Thyroid gland (tissue), 4 donors: ENCODE results near the gene KLHL25. TPM values are rescaled to one million over a fixed set of nuclear protein-coding genes. Genes with fewer than 3 reads are reported as not detected.

Source experiments
- DNase-seq, 2 donors: peaks; one replicate each; pipeline ENCODE4 v3.0.0-alpha.2; 2019
- H3K27ac ChIP-seq, 3 donors: fragments of 200-600 bp; sonication (generic); 1 replicate in 2 of 3; 2 replicates in 1 of 3; pipeline ENCODE4 v1.5.1; 2016 to 2019; ENCODE audit warnings: mild to moderate bottlenecking in 1 of 3, moderate library complexity in 1 of 3
- H3K27me3 ChIP-seq: fragments of 200-600 bp; sonication (generic); one replicate; pipeline ENCODE4 v1.5.1; 2019
- H3K36me3 ChIP-seq, 2 donors: fragments of 200-600 bp; sonication (generic); one replicate each; pipeline ENCODE4 v1.5.1; 2016 to 2019
- H3K4me1 ChIP-seq, 2 donors: fragments of 200-600 bp; sonication (generic); one replicate each; pipeline ENCODE4 v1.5.1; 2017 to 2019
- H3K4me3 ChIP-seq, 3 donors: fragments of 200-600 bp; sonication (generic); replicated peaks in 1 of 3; 1 replicate in 2 of 3; 2 replicates in 1 of 3; pipeline ENCODE4 v1.5.1; 2016; ENCODE audit warnings: mild to moderate bottlenecking in 1 of 3
- H3K9me3 ChIP-seq: fragments of 200-600 bp; sonication (generic); one replicate; pipeline ENCODE4 v1.5.1; 2017
- CTCF ChIP-seq, 6 experiments: fragments of 200-600 bp in 3 of 6; fragments of 450-650 bp in 3 of 6; sonication (generic) in 3 of 6; IDR thresholded peaks; one replicate each; pipeline ENCODE4 v1.5.1; 2016 to 2019; ENCODE audit warnings: antibody characterized with exemption in 6 of 6, mild to moderate bottlenecking in 2 of 6, inconsistent platforms in 1 of 6, moderate library complexity in 1 of 6
- POLR2A ChIP-seq, 2 donors: fragments of 450-650 bp; IDR thresholded peaks; one replicate each; pipeline ENCODE4 v1.6.1; 2017; ENCODE audit warnings: antibody characterized with exemption in 2 of 2, mild to moderate bottlenecking in 2 of 2, moderate library complexity in 1 of 2
- WGBS, 2 donors: methylation state at CpG; one replicate each; pipeline ENCODE4 v1.1.5; 2017; 5-methylcytosine and 5-hydroxymethylcytosine counted together
- intact Hi-C: fragments of 100-400 bp; cut with DNase I; formaldehyde crosslinking; loops from one replicate; pipeline ENCODE4 v1.15.1; 2023
- total RNA-seq, 4 donors: library from RNA; depleted of rRNA; stranded (reverse); fragments of >200 nt; gene quantifications; one replicate each; pipeline ENCODE4 v1.2.3, GENCODE V29; 2016

The KLHL25 gene
- total RNA-seq, 4 donors from 2014 or later = 4.2 to 8.8 (median 4.8) TPM

- no peaks in the 10 kb centered on the region for H3K27me3 ChIP-seq
- DNase-seq = no peak
- no peak overlapping the region for H3K27ac ChIP-seq
- H3K4me3 ChIP-seq = no peak overlapping the region
- H3K4me1 ChIP-seq = peaks cover 26 to 45% of the 10 kb centered on the region in 2 donors
- intact Hi-C loops = no loop called here
- H3K9me3 ChIP-seq = no peaks in the 10 kb centered on the region
- 96% methylated on average over 12 to 23 of the region's 26 CpGs for WGBS, 2 donors
- no peaks in the 10 kb centered on the region for H3K36me3 ChIP-seq
- TF ChIP-seq CTCF (IDR thresholded peaks at IDR 0.05) (no peak), POLR2A (IDR thresholded peaks at IDR 0.05) (no peak)
Observed at GRCh38 chr15:85767785-85768529, 26.8 kb downstream of the KLHL25 start.

GRCh38 chr15:85766001-85766831, 28.5 kb downstream of the KLHL25 start:
- Histone ChIP-seq H3K27ac (no peak overlapping the region), H3K4me1 (peaks cover 12 to 30% of the 10 kb centered on the region in 2 donors), H3K36me3 (no peaks in the 10 kb centered on the region), H3K9me3 (no peaks in the 10 kb centered on the region), H3K4me3 (no peak overlapping the region), H3K27me3 (no peaks in the 10 kb centered on the region)
- TF ChIP-seq POLR2A (IDR thresholded peaks at IDR 0.05) = no peak
- TF ChIP-seq CTCF (IDR thresholded peaks at IDR 0.05) = no peak
- intact Hi-C loops = no loop called here
- whole genome bisulfite sequencing, 2 donors = 85 to 88% methylated on average over 20 to 24 of the region's 24 CpGs
- no peak for DNase-seq

- H3K36me3 ChIP-seq = peaks cover 2 to 3% of the 10 kb centered on the region in 2 donors
- intact Hi-C loops = no loop called here
- peaks cover 3 to 16% of the 10 kb centered on the region in 2 donors for H3K4me1 ChIP-seq
- peak overlapping the region in 2 of 3 donors; percentile 17 to 49 for H3K27ac ChIP-seq
- no peaks in the 10 kb centered on the region for H3K27me3 ChIP-seq
- TF ChIP-seq POLR2A (IDR thresholded peaks at IDR 0.05) (no peak), CTCF (IDR thresholded peaks at IDR 0.05) (no peak)
- no peak overlapping the region for H3K4me3 ChIP-seq
- WGBS, 2 donors = 56 to 67% methylated on average over 2 to 3 of the region's 3 CpGs
- no peak for DNase-seq
- no peaks in the 10 kb centered on the region for H3K9me3 ChIP-seq
Observed at GRCh38 chr15:85764649-85765277, 30.0 kb downstream of the KLHL25 start.

GRCh38 chr15:85763673-85764633, 30.8 kb downstream of the KLHL25 start:
- Histone ChIP-seq H3K9me3 (no peaks in the 10 kb centered on the region), H3K4me3 (no peak overlapping the region), H3K27me3 (no peaks in the 10 kb centered on the region), H3K36me3 (peaks cover 2 to 4% of the 10 kb centered on the region in 2 donors), H3K27ac (peak overlapping the region in 2 of 3 donors; percentile 17 to 49), H3K4me1 (peaks cover 9 to 23% of the 10 kb centered on the region in 2 donors)
- intact Hi-C loops = no loop called here
- no peak for TF ChIP-seq CTCF (IDR thresholded peaks at IDR 0.05)
- no peak for TF ChIP-seq POLR2A (IDR thresholded peaks at IDR 0.05)
- WGBS, 2 donors = 90 to 93% methylated on average over 18 to 23 of the region's 28 CpGs
- no peak for DNase-seq
